ENCODE measurements around the gene SOCS1.

SOCS1 gene

GRCh38 chr16:11253009-11253994 lies 2.7 kb downstream of the SOCS1 start:
- Histone ChIP-seq H3K79me1 (ENCODE audit: low read length) (peaks cover 20% of the 10 kb centered on the region), H3K79me2 (ENCODE audit: control insufficient read depth, insufficient read depth, low read length, poor library complexity) (peaks cover 18% of the 10 kb centered on the region), H3K18ac (ENCODE audit: low read length) (peak overlapping the region; percentile 33), H4K12ac (ENCODE audit: low read depth, low read length) (no peak overlapping the region), H3K4me2 (ENCODE audit: low read length) (peak overlapping the region; percentile 38), H3K27ac (ENCODE audit: low read depth, low read length) (no peak overlapping the region), H3K4me1 (ENCODE audit: control insufficient read depth in 1 of 2, insufficient read depth in 2 of 2, low read length in 2 of 2) (peaks cover 12 to 20% of the 10 kb centered on the region in 2 experiments), H3K23ac (ENCODE audit: low read length) (no peak overlapping the region), H3K4me3 (ENCODE audit: low read depth, low read length) (no peak overlapping the region), H4K8ac (ENCODE audit: low read depth, low read length) (no peak overlapping the region), H2AK5ac (ENCODE audit: low read length) (no peak overlapping the region), H3K36me3 (ENCODE audit: control insufficient read depth in 1 of 2, insufficient read depth in 2 of 2, low read length in 2 of 2) (peaks cover 7 to 8% of the 10 kb centered on the region in 2 experiments), H3K9me3 (ENCODE audit: insufficient read depth, low read depth, low read length) (no peaks in the 10 kb centered on the region), H3K27me3 (ENCODE audit: insufficient read depth, low read length) (no peaks in the 10 kb centered on the region), H3K4ac (ENCODE audit: low read depth, low read length) (peak overlapping the region; percentile 37), H2BK12ac (ENCODE audit: low read length) (no peak overlapping the region), H2AFZ (ENCODE audit: insufficient read depth, low read length, poor library complexity) (peak overlapping the region; percentile 37), H2BK5ac (ENCODE audit: low read depth, low read length, poor library complexity) (no peak overlapping the region), H2BK120ac (ENCODE audit: insufficient read depth, low read length, poor library complexity) (no peak overlapping the region), H3K9ac (ENCODE audit: low read length) (no peak overlapping the region), H4K91ac (ENCODE audit: low read depth, low read length) (no peak overlapping the region), H3K14ac (ENCODE audit: low read length) (no peak overlapping the region)
- no CpG with 5 or more reads among the region's 5 CpGs for WGBS (ENCODE audit: extremely low coverage, insufficient coverage, insufficient read length)
- peak in 1 of 2 donors; percentile 17 for DNase-seq

GRCh38 chr16:11252482-11252931 lies 3.5 kb downstream of the SOCS1 start:
- H4K91ac ChIP-seq (ENCODE audit: low read depth, low read length) = no peak overlapping the region
- peaks cover 20% of the 10 kb centered on the region for H3K79me1 ChIP-seq (ENCODE audit: low read length)
- no peak overlapping the region for H2BK5ac ChIP-seq (ENCODE audit: low read depth, low read length, poor library complexity)
- H4K8ac ChIP-seq (ENCODE audit: low read depth, low read length) = no peak overlapping the region
- H2BK120ac ChIP-seq (ENCODE audit: insufficient read depth, low read length, poor library complexity) = no peak overlapping the region
- no peak overlapping the region for H3K23ac ChIP-seq (ENCODE audit: low read length)
- H3K79me2 ChIP-seq (ENCODE audit: control insufficient read depth, insufficient read depth, low read length, poor library complexity) = peaks cover 18% of the 10 kb centered on the region
- H3K9ac ChIP-seq (ENCODE audit: low read length) = no peak overlapping the region
- no peak overlapping the region for H3K14ac ChIP-seq (ENCODE audit: low read length)
- DNase-seq = no peak
- H3K36me3 ChIP-seq (ENCODE audit: control insufficient read depth in 1 of 2, insufficient read depth in 2 of 2, low read length in 2 of 2) = peaks cover 7 to 8% of the 10 kb centered on the region in 2 experiments
- H3K9me3 ChIP-seq (ENCODE audit: insufficient read depth, low read depth, low read length) = no peaks in the 10 kb centered on the region
- H3K27me3 ChIP-seq (ENCODE audit: insufficient read depth, low read length) = no peaks in the 10 kb centered on the region
- peaks cover 12 to 19% of the 10 kb centered on the region in 2 experiments for H3K4me1 ChIP-seq (ENCODE audit: control insufficient read depth in 1 of 2, insufficient read depth in 2 of 2, low read length in 2 of 2)
- no peak overlapping the region for H4K12ac ChIP-seq (ENCODE audit: low read depth, low read length)
- no peak overlapping the region for H2AFZ ChIP-seq (ENCODE audit: insufficient read depth, low read length, poor library complexity)
- WGBS (ENCODE audit: extremely low coverage, insufficient coverage, insufficient read length) = no CpG with 5 or more reads among the region's 8 CpGs
- H2BK12ac ChIP-seq (ENCODE audit: low read length) = no peak overlapping the region
- no peak overlapping the region for H2AK5ac ChIP-seq (ENCODE audit: low read length)
- H3K4me3 ChIP-seq (ENCODE audit: low read depth, low read length) = no peak overlapping the region
- H3K4ac ChIP-seq (ENCODE audit: low read depth, low read length) = no peak overlapping the region
- H3K18ac ChIP-seq (ENCODE audit: low read length) = no peak overlapping the region
- H3K27ac ChIP-seq (ENCODE audit: low read depth, low read length) = no peak overlapping the region
- H3K4me2 ChIP-seq (ENCODE audit: low read length) = no peak overlapping the region

GRCh38 chr16:11251525-11252481 lies 4.2 kb downstream of the SOCS1 start:
- H3K27me3 ChIP-seq (ENCODE audit: insufficient read depth, low read length) = no peaks in the 10 kb centered on the region
- H3K9me3 ChIP-seq (ENCODE audit: insufficient read depth, low read depth, low read length) = no peaks in the 10 kb centered on the region
- peaks cover 18% of the 10 kb centered on the region for H3K79me2 ChIP-seq (ENCODE audit: control insufficient read depth, insufficient read depth, low read length, poor library complexity)
- H3K79me1 ChIP-seq (ENCODE audit: low read length) = peaks cover 17% of the 10 kb centered on the region
- no peak overlapping the region for H3K23ac ChIP-seq (ENCODE audit: low read length)
- no peak overlapping the region for H3K27ac ChIP-seq (ENCODE audit: low read depth, low read length)
- peaks cover 7 to 8% of the 10 kb centered on the region in 2 experiments for H3K36me3 ChIP-seq (ENCODE audit: control insufficient read depth in 1 of 2, insufficient read depth in 2 of 2, low read length in 2 of 2)
- H3K18ac ChIP-seq (ENCODE audit: low read length) = no peak overlapping the region
- H4K8ac ChIP-seq (ENCODE audit: low read depth, low read length) = no peak overlapping the region
- no CpG with 5 or more reads among the region's 18 CpGs for WGBS (ENCODE audit: extremely low coverage, insufficient coverage, insufficient read length)
- no peak overlapping the region for H3K4me2 ChIP-seq (ENCODE audit: low read length)
- H4K12ac ChIP-seq (ENCODE audit: low read depth, low read length) = no peak overlapping the region
- no peak overlapping the region for H2AFZ ChIP-seq (ENCODE audit: insufficient read depth, low read length, poor library complexity)
- H2BK12ac ChIP-seq (ENCODE audit: low read length) = no peak overlapping the region
- no peak overlapping the region for H2BK5ac ChIP-seq (ENCODE audit: low read depth, low read length, poor library complexity)
- H4K91ac ChIP-seq (ENCODE audit: low read depth, low read length) = no peak overlapping the region
- peaks cover 9 to 14% of the 10 kb centered on the region in 2 experiments for H3K4me1 ChIP-seq (ENCODE audit: control insufficient read depth in 1 of 2, insufficient read depth in 2 of 2, low read length in 2 of 2)
- H2BK120ac ChIP-seq (ENCODE audit: insufficient read depth, low read length, poor library complexity) = no peak overlapping the region
- H3K9ac ChIP-seq (ENCODE audit: low read length) = no peak overlapping the region
- no peak overlapping the region for H2AK5ac ChIP-seq (ENCODE audit: low read length)
- H3K4me3 ChIP-seq (ENCODE audit: low read depth, low read length) = no peak overlapping the region
- H3K14ac ChIP-seq (ENCODE audit: low read length) = no peak overlapping the region
- no peak overlapping the region for H3K4ac ChIP-seq (ENCODE audit: low read depth, low read length)
- no peak for DNase-seq

GRCh38 chr16:11250786-11251524 lies 5.0 kb downstream of the SOCS1 start:
- H3K9me3 ChIP-seq (ENCODE audit: insufficient read depth, low read depth, low read length) = no peaks in the 10 kb centered on the region
- no CpG with 5 or more reads among the region's 10 CpGs for WGBS (ENCODE audit: extremely low coverage, insufficient coverage, insufficient read length)

More at GRCh38 chr16:11250786-11251524, 5.0 kb downstream of the SOCS1 start:
- H4K8ac ChIP-seq (ENCODE audit: low read depth, low read length) = no peak overlapping the region
- H2AK5ac ChIP-seq (ENCODE audit: low read length) = no peak overlapping the region
- no peak overlapping the region for H2AFZ ChIP-seq (ENCODE audit: insufficient read depth, low read length, poor library complexity)
- no peak overlapping the region for H2BK12ac ChIP-seq (ENCODE audit: low read length)
- H4K91ac ChIP-seq (ENCODE audit: low read depth, low read length) = no peak overlapping the region
- no peak overlapping the region for H3K4me3 ChIP-seq (ENCODE audit: low read depth, low read length)
- H3K18ac ChIP-seq (ENCODE audit: low read length) = no peak overlapping the region
- peaks cover 7 to 8% of the 10 kb centered on the region in 2 experiments for H3K36me3 ChIP-seq (ENCODE audit: control insufficient read depth in 1 of 2, insufficient read depth in 2 of 2, low read length in 2 of 2)
- no peak overlapping the region for H3K9ac ChIP-seq (ENCODE audit: low read length)
- no peak overlapping the region for H3K23ac ChIP-seq (ENCODE audit: low read length)
- no peak for DNase-seq
- peaks cover 10% of the 10 kb centered on the region for H3K79me1 ChIP-seq (ENCODE audit: low read length)
- no peak overlapping the region for H3K4ac ChIP-seq (ENCODE audit: low read depth, low read length)
- H4K12ac ChIP-seq (ENCODE audit: low read depth, low read length) = no peak overlapping the region
- H3K27ac ChIP-seq (ENCODE audit: low read depth, low read length) = no peak overlapping the region
- no peaks in the 10 kb centered on the region for H3K27me3 ChIP-seq (ENCODE audit: insufficient read depth, low read length)
- H3K4me2 ChIP-seq (ENCODE audit: low read length) = no peak overlapping the region
- H3K79me2 ChIP-seq (ENCODE audit: control insufficient read depth, insufficient read depth, low read length, poor library complexity) = peaks cover 14% of the 10 kb centered on the region
- peaks cover 7 to 12% of the 10 kb centered on the region in 2 experiments for H3K4me1 ChIP-seq (ENCODE audit: control insufficient read depth in 1 of 2, insufficient read depth in 2 of 2, low read length in 2 of 2)
- no peak overlapping the region for H2BK5ac ChIP-seq (ENCODE audit: low read depth, low read length, poor library complexity)
- no peak overlapping the region for H2BK120ac ChIP-seq (ENCODE audit: insufficient read depth, low read length, poor library complexity)
- no peak overlapping the region for H3K14ac ChIP-seq (ENCODE audit: low read length)
